GM18505 (cell line): Measurements from ENCODE around the gene OR2T35.

Experiments
- ATAC-seq: cut with Tn5 transposase; IDR thresholded peaks from one replicate; pipeline ENCODE4 v1.9.1; 2021; ENCODE audit not compliant: unreplicated experiment
- POLR2A ChIP-seq: IDR thresholded peaks from 4 replicates; pipeline ENCODE4 v1.6.1; 2011; ENCODE audit warnings: borderline replicate concordance; ENCODE audit not compliant: insufficient read depth, insufficient read length; ENCODE audit errors: extremely low read depth

Gene OR2T35

DNA sequence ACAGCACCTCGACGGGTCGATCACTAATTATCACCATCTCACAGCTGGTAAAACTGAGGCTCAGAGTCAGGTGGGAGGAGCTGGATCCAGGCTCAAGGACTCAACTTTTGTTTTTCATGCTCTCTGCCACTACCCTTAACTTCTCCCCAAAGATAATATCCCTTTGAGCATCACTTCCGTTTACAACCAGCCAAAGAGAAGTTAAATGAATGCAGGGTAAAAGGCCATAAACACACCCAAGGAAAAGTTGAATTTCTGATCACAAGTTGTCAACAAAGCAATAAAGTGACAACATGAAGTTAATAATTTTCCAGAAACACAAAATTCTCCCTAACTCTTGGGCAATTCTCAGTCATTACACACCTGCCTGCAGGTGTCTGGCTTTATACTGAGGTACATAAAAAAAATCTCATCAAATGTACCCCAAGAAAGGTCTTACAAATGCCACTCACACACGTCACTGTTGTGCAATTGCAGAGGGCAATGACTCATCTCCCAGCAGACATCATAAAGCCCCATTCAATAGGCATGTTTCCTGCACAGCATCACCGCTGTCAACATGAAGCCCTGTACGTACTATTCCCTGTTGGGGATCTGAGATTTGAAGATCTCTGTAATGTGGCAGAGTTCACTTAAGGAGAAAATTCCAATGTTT lies 13.6 kb downstream of the OR2T35 start:
- ATAC-seq: no peak
- no peak for TF ChIP-seq POLR2A

DNA sequence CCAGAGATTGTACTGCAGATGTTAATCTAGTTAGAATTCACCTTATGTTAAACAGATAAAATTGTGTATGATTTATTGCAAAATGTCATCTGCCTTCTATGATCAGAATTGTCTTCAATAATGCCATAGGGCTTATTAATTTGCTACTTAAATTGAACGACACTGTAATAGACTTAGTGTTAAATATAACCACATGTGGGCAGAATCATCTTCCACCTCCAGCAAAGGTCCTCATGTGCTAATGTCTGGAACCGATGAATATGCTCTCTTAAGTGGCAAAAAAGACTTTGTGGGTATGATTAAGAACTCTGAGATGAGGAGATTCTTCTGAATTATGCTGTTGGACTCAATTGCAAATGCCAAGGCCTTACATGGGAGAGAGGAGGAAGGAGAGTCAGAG lies 14.5 kb downstream of the OR2T35 start:
- ATAC-seq: no peak
- TF ChIP-seq POLR2A: no peak

DNA sequence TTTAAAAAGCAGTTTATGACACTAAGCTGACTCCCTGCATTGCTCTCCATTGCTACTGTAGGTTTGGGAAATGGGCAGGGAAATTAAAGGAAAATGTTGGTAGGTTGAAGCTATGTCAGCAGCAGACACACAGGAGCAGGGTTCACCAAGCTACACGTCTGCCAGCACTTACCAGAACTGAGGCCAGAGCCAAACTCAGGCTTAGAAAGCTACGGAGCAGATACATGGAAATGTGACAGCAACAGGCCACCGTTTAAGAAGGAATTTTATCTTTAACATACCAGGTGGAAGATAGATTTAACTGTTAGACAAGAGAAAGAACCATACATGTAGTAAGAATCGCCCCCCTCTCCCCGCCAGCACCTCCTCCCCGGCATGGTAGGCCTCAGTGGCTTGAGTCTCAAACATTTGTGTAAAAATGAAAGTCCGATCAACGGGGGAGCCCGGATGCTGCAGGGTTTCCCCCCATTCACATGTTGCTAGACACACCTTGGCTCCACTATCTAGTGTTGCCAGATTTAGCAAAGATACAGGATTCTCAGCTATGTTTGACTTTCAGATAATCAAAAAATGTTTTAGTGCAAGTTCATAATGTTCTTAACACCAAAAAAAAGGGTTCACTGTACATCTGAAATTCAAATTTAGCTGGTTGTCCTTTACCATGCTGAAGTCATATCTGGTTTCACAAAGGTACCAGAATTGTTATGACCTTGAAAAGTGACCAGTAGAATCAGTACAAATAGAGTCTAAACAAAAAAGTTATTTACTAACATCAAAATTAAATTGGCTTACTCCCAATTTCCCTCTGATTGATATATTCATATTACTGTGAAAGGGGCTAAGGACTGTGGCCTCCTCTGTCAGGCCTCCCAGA lies 16.9 kb downstream of the OR2T35 start:
- peak; percentile 84 for ATAC-seq
- TF ChIP-seq POLR2A: no peak

DNA sequence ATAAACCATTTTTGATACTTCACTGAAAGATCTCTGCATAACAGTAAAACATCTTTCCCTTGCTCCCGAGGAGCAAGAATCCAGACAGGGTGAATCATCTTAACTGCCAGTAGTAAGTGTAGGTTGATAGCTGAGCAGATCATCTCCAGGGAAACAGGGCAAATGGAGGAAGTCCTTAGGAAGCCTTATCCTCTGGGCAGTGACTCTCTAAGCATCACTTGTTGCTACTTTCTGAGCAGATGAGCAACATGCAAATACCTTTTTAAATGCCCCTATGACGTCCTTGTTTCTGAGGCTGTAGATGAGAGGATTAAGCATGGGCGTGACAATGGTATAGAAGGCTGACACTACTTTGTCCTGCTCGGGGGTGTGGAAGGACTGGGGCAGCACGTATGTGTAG lies 19.1 kb downstream of the OR2T35 start:
- no peak for ATAC-seq
- no peak for TF ChIP-seq POLR2A

DNA sequence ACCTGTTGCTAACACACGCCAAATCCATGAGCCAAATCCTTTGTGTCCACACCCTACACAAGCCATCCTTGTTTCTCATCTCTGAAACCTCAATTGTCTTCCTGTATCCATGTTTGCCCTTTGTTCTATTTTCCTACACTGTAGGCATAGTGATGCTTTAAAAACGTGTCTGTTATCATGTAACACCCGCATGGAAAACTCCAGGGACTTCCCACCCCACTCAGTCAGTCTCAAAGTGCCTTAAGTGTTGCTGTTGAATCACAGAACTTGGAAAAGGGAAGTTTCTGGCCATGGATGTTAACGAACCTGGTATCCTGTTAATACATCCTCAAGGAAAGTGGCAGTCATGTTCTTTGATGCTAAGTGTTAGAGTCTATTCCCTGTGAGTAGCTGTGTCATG lies 19.9 kb downstream of the OR2T35 start:
- no peak for TF ChIP-seq POLR2A
- ATAC-seq: no peak

DNA sequence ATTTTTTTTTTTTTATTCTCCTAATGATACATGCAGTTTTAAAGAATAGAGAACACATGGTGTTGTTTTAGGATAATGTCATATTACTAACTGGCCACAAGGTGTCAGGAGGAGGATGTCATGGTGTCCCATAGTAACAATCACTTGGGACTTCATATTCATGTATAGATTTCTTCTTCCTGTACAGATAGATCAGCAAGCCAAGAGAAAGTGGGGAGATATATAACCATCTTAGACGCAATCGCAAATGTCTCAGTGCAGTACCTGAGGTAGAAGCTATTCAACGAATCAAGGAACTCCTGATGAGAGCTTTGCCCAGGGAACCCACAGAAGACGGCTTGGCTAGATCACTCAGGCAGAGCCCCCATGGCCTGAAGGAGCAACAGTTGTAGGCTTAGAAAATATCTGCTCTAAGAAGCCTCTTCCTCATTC lies 22.5 kb downstream of the OR2T35 start:
- ATAC-seq: peak; percentile 87
- no peak for TF ChIP-seq POLR2A

DNA sequence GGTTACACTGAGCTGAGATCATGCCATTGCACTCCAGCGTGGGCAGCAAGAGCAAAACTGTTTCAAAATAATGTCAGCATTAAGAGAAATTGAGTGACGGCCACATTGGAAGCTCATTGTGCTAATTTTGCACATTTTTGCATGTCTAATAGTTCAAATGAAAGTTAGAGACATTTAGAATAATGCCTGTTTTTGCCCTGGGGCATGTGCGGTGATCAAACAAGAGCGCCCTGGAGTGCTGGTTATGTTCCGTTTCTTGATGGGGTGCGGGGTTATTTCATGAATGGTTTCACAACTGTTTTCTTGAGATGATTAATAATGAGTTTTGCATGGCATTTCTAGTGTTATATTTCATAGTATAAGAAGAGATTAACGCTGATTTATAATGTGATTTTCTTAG lies 23.3 kb downstream of the OR2T35 start:
- TF ChIP-seq POLR2A: no peak

DNA sequence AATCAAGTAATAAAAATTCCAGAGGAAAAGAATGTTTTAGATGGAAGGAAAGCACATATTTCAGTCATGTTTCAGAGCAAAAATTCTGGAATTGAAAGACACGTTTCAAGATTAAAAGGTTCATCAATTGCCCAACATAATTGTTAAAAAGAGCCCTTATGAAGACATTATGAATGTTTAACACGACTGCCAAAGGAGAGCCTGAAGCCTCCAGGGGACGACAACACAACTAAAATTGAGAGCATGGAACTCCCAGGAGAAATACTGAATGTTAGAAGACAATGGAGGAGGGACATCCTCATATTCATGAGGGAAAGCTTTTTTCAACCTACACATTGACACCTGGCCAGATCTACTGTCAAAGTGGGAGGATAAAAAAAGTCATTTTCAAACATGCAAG lies 26.2 kb downstream of the OR2T35 start:
- ATAC-seq: no peak
- no peak for TF ChIP-seq POLR2A

More for the DNA sequence above, 23.3 kb downstream of the OR2T35 start:
- no peak for ATAC-seq

DNA sequence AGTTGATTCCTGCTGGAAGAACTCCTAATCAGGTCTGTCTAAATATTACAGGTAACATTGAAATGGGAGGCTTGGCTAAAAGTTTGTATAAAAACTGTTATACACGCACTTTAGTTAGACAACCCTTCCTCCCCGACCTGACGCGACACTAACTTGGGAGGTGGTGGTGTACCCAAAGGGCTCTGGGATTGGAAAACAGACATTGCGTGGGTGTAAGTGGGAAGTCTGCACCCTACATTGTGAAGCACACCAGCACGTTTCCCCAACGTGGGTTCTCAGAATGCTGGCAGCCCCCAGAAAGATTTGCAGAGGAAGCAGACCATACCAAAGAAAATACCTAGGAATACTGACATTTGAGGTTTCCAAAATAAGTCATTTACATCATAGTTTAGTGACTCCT lies 27.0 kb downstream of the OR2T35 start:
- TF ChIP-seq POLR2A: no peak
- no peak for ATAC-seq

DNA sequence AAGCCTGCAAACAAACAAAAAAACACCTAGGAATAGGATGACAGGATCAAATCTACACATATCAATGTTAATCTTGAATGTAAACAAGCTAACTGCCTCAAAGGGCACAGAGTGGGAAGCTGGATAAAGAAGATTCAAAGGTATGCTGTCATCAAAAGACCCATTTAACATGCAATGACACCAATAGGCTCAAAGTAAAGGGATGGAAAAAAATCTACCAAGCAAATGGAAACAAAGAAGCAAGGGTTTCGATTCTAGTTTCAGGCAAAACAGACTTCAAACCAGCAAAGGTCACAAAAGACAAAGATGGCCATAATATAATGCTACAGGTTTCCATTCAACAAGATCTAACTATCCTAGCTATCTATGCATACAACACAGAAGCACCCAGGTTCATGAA lies 31.3 kb downstream of the OR2T35 start:
- no peak for ATAC-seq
- no peak for TF ChIP-seq POLR2A

DNA sequence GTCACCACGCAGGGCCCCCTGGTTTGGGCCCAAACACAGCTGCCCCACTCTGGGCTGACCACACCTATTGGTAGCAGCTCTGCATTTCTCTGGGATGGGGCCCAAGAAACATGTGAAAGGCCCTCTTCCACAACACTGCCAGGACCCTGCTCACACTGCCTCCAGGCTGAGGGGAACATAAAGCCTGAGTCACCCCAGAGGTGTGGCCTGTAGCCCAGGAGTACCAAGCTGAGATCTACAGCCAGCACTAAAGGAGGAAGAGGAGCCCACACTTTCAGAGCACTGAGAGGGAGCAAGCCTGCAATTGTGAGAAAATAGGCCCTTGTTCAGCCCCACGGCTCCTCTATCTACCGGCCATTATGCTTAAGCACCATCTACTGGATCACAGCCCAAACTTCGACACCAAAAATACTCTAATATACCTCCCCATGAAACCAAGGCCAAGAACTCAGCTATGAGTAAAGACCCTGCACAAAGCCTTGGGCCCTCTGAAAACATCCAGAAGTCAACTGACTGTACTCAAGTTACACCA lies 33.1 kb downstream of the OR2T35 start:
- no peak for TF ChIP-seq POLR2A
- ATAC-seq: no peak

DNA sequence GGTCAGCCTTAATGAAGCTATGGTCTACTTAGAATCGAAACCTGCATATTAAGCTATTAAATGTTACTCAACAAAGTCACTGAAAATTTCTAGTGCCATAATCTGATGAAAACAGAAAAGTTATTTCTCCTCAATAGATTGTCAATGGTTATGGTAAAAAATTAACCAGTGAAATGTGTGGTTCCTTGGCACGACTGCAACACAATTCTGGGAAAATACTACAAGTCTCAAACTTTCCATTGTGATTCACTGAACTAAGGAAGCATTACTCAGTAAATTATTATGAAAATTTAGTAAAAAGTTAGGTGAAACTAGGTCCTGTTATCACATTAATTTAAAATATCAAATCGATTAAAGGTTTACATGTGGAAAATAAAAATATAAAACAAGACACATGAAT lies 34.8 kb downstream of the OR2T35 start:
- TF ChIP-seq POLR2A: no peak
- no peak for ATAC-seq

DNA sequence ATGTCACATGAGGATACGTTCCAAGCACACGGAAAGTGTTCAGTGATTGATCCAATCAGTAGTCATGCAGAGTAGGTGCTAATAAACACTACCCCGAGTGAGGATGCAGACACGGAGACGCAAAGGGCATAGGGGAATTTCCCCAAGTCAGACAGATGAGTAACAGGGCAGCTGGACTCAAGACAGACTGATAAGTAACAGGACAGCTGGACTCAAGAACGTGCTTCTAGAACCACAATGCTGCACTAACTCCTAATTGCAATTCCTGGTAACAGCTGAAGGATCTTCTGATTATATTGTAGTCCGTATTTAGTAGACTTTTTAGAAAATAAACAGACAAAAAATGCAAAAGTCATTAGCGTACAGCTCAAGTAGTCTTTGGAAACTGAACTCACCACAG lies 45.7 kb downstream of the OR2T35 start:
- ATAC-seq: no peak
- no peak for TF ChIP-seq POLR2A

DNA sequence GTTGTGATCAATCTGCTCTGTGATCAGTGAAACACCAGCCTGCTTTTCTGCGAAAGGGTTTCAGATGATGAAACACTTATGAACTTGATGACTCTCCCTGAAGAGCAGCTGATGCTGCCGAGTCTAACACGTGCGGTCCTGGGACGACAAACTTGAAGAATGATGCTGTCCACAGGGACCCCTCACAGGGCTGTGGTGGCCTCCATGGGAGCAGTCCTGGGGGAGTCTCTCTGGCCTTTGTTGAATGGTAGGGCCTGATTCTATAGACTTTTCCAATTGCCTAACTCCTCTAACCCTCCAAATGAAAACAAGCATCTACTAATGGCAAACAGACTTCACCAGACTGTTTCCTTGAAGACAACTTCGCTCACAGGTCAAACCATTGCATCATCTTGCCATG lies 47.5 kb downstream of the OR2T35 start, which contains the start of gene OR2T10:
Gene OR2T10, minus strand, starts transcription at position 112 of the 400 bp plus-strand sequence. CDS start 3,932 bp downstream, outside the sequence.
- TF ChIP-seq POLR2A: no peak
- ATAC-seq: no peak

DNA sequence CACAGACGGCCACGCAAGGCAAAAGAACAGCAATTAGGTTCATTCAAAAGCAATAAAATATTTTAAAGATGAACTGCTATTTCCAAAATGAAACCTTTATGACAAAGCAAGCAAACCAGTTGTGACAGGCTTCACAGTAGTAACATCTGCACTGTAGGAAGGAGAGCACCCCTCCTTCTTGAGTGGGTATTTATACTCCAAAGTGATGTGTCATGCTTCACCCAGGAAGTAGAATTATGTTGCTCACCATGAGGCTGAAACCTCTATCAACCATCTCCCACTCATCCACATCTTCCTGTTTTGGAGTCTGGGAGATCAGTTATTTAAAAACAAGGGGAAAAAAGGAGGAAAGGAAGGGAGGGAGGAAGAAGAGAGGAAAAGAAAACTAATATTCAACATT lies 48.5 kb downstream of the OR2T35 start:
- ATAC-seq: no peak
- TF ChIP-seq POLR2A: no peak

DNA sequence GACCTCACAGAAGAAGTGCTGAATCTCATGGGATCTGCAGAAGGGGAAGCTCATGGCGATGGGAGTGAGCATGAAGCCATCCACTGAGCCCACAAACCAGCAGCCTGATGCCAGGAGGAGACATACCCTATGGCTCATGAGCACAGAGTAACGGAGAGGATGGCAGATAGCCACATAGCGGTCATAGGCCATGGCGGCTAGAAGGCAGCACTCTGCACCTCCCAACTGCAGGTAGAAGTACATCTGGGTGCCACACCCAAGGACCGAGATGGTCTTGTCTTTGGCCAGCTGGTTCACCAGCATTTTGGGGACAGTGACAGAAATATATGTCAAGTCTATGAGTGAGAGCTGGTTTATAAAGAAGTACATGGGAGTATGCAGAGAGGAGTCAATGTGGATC lies 51.9 kb downstream of the OR2T35 start:
- TF ChIP-seq POLR2A: no peak
- no peak for ATAC-seq
